K562 (cell line): ENCODE measurements around the gene TMC5. TPM values are rescaled to one million over a fixed set of nuclear protein-coding genes. Genes with fewer than 3 reads are reported as not detected.
A peak's percentile ranks its signal among the peaks of the same experiment; 100 is the strongest.

Experiments used
- ARID2 ChIP-seq: fragments of 450-650 bp; IDR thresholded peaks from 2 replicates; pipeline ENCODE4 v1.6.1; 2017; ENCODE audit warnings: antibody characterized with exemption, mild to moderate bottlenecking
- ATF2 ChIP-seq: sonication (generic); formaldehyde crosslinking; IDR thresholded peaks from 2 replicates; pipeline ENCODE4 v1.8.1; 2022; ENCODE audit warnings: missing genetic modification reagents
- CEBPG ChIP-seq, 3 experiments: fragments of 200-800 bp in 1 of 3; sonication (Bioruptor generic) in 1 of 3; sonication (generic) in 1 of 3; formaldehyde crosslinking in 1 of 3; IDR thresholded peaks in 2 of 3; conservative IDR thresholded peaks in 1 of 3; 2 replicates each; pipeline versions ENCODE4 v1.6.1 to v1.8.0; 2016 to 2022; ENCODE audit warnings: missing compliant biosample characterization in 2 of 3, missing genetic modification characterization in 2 of 3, mild to moderate bottlenecking in 1 of 3, missing genetic modification reagents in 1 of 3
- EP300 ChIP-seq: IDR thresholded peaks from 2 replicates; pipeline ENCODE4 v1.6.1; 2012; ENCODE audit warnings: low read length, improper control_type of control experiment
- FUS ChIP-seq: fragments of 200-400 bp; formaldehyde crosslinking; optimal IDR thresholded peaks from 2 replicates; pipeline ENCODE3; 2017; ENCODE audit warnings: low read depth, low read length
- HIVEP1 ChIP-seq: fragments of 250-450 bp; sonication (Bioruptor Pico); IDR thresholded peaks from 2 replicates; pipeline ENCODE4 v1.4.0; 2020; ENCODE audit warnings: mild to moderate bottlenecking
- ID3 ChIP-seq, 2 experiments: fragments of 250-450 bp in 1 of 2; fragments of 450-650 bp in 1 of 2; sonication (Bioruptor Pico) in 1 of 2; IDR thresholded peaks; 2 replicates each; pipeline versions ENCODE4 v1.6.1 to v1.8.0; 2016 to 2021; ENCODE audit warnings: mild to moderate bottlenecking in 2 of 2, moderate library complexity in 2 of 2, missing compliant biosample characterization in 1 of 2, missing genetic modification characterization in 1 of 2
- KDM1A ChIP-seq, 2 experiments: fragments of 450-650 bp; IDR thresholded peaks; 2 replicates each; pipeline ENCODE4 v1.6.1; 2016; ENCODE audit warnings: mild to moderate bottlenecking in 2 of 2
- KDM2B ChIP-seq: fragments of 250-450 bp; sonication (Bioruptor Pico); IDR thresholded peaks from 2 replicates; pipeline ENCODE4 v1.8.0; 2021; ENCODE audit warnings: mild to moderate bottlenecking, moderate library complexity
- MGA ChIP-seq: fragments of 450-650 bp; IDR thresholded peaks from 2 replicates; pipeline ENCODE4 v1.6.1; 2016; ENCODE audit warnings: mild to moderate bottlenecking, moderate library complexity
- MTA2 ChIP-seq: fragments of 450-650 bp; IDR thresholded peaks from 2 replicates; pipeline ENCODE4 v1.6.1; 2016; ENCODE audit warnings: low read depth
- RBM17 ChIP-seq: fragments of 200-400 bp; formaldehyde crosslinking; IDR thresholded peaks from 2 replicates; pipeline ENCODE4 v1.6.1; 2017; ENCODE audit warnings: low read depth, mild to moderate bottlenecking, low read length, borderline replicate concordance
- RFX1 ChIP-seq: fragments of 450-650 bp; IDR thresholded peaks from 2 replicates; pipeline ENCODE4 v1.6.1; 2016; ENCODE audit warnings: mild to moderate bottlenecking, moderate library complexity
- ZNF121 ChIP-seq: sonication (generic); formaldehyde crosslinking; conservative IDR thresholded peaks from 2 replicates; pipeline ENCODE4 v1.8.0; 2022; ENCODE audit warnings: missing genetic modification reagents
- polyA plus RNA-seq, 8 experiments: library from polyadenylated mRNA; depleted of rRNA in 4 of 8; stranded (reverse) in 5 of 8; unstranded in 3 of 8; fragments of >200 nt; fragmentation: Nextera tagmentation in 2 of 8; fragmentation: Illumina TruSeq in 1 of 8; extraction: Ambion mirVana in 2 of 8; extraction: Trizol in 1 of 8; gene quantifications; 2 replicates each; pipeline versions ENCODE4 v1.2.1 to v1.2.3, GENCODE V29; 2011 to 2014; ENCODE audit warnings: inconsistent platforms in 1 of 8, missing spikeins in 1 of 8
- total RNA-seq, 7 experiments: library from RNA; depleted of rRNA in 6 of 7; stranded (reverse); fragments of >200 nt in 6 of 7; fragmentation: Illumina TruSeq in 2 of 7; extraction: Trizol in 2 of 7; gene quantifications; 2 replicates each; pipeline versions ENCODE4 v1.2.1 to v1.2.3, GENCODE V29; 2011 to 2021; ENCODE audit warnings: low replicate concordance in 1 of 7

The TMC5 gene
- total and polyA plus RNA-seq, 9 of the 15 experiments (the other 6 are each of a cell fraction or from before 2014, with no cell fraction given) = 0.83 to 2.6 (median 1.6) TPM

GRCh38 chr16:19502395-19503131 is 84.9 kb downstream of the TMC5 start (continued):
- TF ChIP-seq ID3 (CRISPR knock-in tag; IDR thresholded peaks at IDR 0.05) = no peak
- no peak for TF ChIP-seq ID3 (tag; IDR thresholded peaks at IDR 0.05)
- TF ChIP-seq EP300 = 0 out of 2 replicates have a peak, but pooled peaks have one; percentile 17
- no peak for TF ChIP-seq MGA
- TF ChIP-seq KDM2B (CRISPR knock-in tag) = no peak
- no peak for TF ChIP-seq RBM17
- TF ChIP-seq KDM1A (IDR thresholded peaks at IDR 0.05) = peak in 1 of 2 experiments; percentile 33; a peak in 1 of 4 replicates
- TF ChIP-seq RFX1 = no peak
- TF ChIP-seq MTA2 = no peak
- TF ChIP-seq FUS = no peak
- TF ChIP-seq ARID2 = peak; percentile 33; the same call in 1 of the 2 replicates
- TF ChIP-seq HIVEP1 (CRISPR knock-in tag) = no peak
- TF ChIP-seq ZNF121 (CRISPR knock-in tag) = peak; percentile 100
- no peak for TF ChIP-seq ATF2 (CRISPR knock-in tag)
- TF ChIP-seq CEBPG (CRISPR knock-in tag; IDR thresholded peaks at IDR 0.05) = no peak
- no peak for TF ChIP-seq CEBPG (tag; conservative IDR thresholded peaks at IDR 0.05 in 1 of 2, IDR thresholded peaks at IDR 0.05 in 1 of 2)
